Pulmonary artery endothelial cell (primary cell): ENCODE results near the gene PARP16. TPM values are rescaled to one million over a fixed set of nuclear protein-coding genes. Genes with fewer than 3 reads are reported as not detected.

Source experiments
- total RNA-seq: library from RNA; depleted of rRNA; stranded (reverse); fragments of >200 nt; gene quantifications from 2 replicates; pipeline ENCODE4 v1.2.3, GENCODE V29; 2014

Gene PARP16
- total RNA-seq, 1 donor from 2014 or later = 1.8 TPM

Other genes starting within 250 kb of the PARP16 start
- gene SLC51B, start 241.5 kb downstream of the PARP16 start, total RNA-seq = not detected in 2 replicates
- gene RASL12, start 218.9 kb downstream of the PARP16 start, total RNA-seq = not detected in 2 replicates
- not detected in 2 replicates for gene KBTBD13, start 210.1 kb downstream of the PARP16 start, total RNA-seq
- 0.40 and 1.1 TPM in 2 replicates for gene UBAP1L, start 171.7 kb downstream of the PARP16 start, total RNA-seq
- 16.6 and 17.3 TPM in 2 replicates for gene PDCD7, start 153.1 kb downstream of the PARP16 start, total RNA-seq
- gene CLPX, start 101.5 kb downstream of the PARP16 start, total RNA-seq = 45.5 and 48.4 TPM in 2 replicates
- not detected in 2 replicates for gene CILP, start 75.4 kb downstream of the PARP16 start, total RNA-seq
- not detected in 2 replicates for gene RNU5A-1, start 9.2 kb upstream of the PARP16 start, total RNA-seq
- not detected in 2 replicates for gene RNU5B-1, start 17.8 kb upstream of the PARP16 start, total RNA-seq
- not detected in 2 replicates for gene IGDCC3, start 91.1 kb upstream of the PARP16 start, total RNA-seq
- gene IGDCC4, start 136.1 kb upstream of the PARP16 start, total RNA-seq = under 0.01 TPM in 1 of 2 replicates, not detected in the other
- 53.8 and 62.8 TPM in 2 replicates for gene DPP8, start 230.8 kb upstream of the PARP16 start, total RNA-seq
- gene HACD3, start 243.6 kb upstream of the PARP16 start, total RNA-seq = 88.2 and 91.2 TPM in 2 replicates